HG02973 (cell line): ENCODE results near the gene PTPRB.

ENCODE experiments used
- ATAC-seq: cut with Tn5 transposase; IDR thresholded peaks from one replicate; pipeline ENCODE4 v1.9.1; 2021; ENCODE audit warnings: moderate library complexity; ENCODE audit not compliant: unreplicated experiment

The PTPRB gene

DNA sequence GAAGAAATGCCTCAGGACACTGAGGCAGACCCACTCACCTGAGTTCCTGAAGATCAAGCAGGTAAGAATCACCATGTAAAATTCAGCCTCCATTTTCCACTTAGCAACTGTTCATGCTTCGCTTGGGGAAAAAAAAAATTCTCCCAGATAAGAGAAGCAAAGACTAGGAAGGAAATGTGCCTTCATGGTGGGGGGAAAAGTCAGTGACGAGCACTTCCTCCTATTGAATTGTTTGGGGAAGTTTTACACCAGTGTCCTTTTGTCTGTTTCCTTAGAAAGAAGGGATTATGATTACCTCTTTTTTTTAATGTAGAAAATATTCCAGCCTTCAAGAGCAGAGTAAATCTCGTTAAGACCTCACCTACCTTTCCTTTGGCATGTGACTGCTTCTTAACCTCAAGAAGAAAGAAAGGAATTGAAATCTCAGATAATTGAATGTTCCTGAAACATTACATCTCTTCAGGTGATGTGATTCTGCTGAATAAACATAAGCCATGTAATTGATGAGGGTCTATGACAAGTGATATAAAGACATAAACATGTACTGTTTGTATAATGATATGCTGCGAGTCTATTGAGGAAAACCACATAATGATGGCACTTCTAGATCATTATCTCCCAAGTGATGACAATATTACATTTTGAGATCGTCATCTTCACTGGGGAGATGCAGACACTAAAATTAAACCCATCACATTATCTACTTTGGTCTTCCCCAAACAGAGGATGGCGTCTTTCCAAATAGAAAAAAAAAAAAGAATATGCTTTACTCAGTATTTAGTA is at the start of gene PTPRB:
Gene PTPRB, minus strand, starts transcription at position 127 of the 783 bp plus-strand sequence. Its CDS starts 34 bp downstream, at position 93.
- no peak for ATAC-seq

- no peak for ATAC-seq
These were observed 49.7 kb upstream of the PTPRB start for GRCh38 chr12:70686907-70687306.

DNA sequence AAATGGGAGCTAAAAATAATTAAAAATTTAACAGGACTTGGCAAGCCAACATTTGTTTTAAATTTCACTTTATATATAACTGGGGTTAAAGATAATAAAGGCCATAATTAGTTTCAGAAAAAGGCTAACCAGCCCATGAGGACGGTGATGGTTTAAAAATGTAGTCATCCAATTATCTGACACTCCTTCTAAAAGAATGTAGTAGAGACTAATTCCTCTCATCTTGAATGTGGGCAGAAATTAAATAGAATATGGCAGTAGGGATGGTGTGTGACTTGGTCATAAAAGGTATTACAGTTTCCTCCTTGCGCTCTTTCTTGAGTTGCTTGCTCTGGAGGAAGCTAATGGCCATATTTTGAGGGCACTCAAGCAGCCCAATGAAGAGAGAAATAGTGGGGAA is 49.1 kb upstream of the PTPRB start:
- no peak for ATAC-seq

DNA sequence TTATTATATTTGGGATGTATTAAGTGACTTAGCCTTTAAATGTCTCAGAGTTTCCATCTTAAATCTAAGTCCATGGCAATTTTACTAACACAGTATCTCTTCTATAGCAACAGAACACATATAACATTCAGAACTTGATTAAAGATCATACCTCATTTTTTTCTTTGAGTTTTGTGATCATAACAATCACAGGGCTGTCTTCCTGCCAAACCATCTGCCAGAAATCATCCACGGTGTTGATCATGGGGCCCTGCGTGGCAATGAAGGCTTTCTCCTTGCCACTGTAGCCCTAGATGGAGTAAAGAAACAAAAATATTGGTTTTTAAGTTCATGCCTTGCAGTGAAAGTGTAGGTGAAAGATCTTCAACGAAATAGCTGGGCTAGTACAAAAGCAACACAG is 46.7 kb upstream of the PTPRB start:
- ATAC-seq = no peak

DNA sequence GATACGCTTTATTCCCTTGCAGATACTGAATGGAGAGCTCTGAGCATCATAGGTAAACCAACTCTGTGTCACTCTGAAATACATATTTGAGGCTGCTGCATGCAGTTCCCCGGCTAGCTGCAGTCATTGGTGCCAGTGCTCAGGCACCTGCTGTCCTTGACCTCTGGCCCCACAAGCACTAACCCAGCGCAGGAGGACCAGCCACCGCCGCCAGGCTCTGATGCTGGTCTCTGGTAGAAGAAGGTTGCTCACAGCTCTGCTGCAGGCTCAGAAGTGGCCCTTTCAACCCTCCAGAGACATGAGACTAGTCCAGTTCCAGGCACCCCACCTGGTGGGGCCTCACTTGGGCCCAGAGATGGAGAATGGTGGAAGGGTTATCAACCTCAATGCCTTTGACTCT is 34.5 kb upstream of the PTPRB start:
- ATAC-seq = no peak

GRCh38 chr12:70670948-70671347 is 33.7 kb upstream of the PTPRB start:
- no peak for ATAC-seq

- no peak for ATAC-seq
These were observed 30.0 kb upstream of the PTPRB start for GRCh38 chr12:70667253-70667652.

GRCh38 chr12:70666364-70666763 is 29.1 kb upstream of the PTPRB start:
- ATAC-seq = no peak

DNA sequence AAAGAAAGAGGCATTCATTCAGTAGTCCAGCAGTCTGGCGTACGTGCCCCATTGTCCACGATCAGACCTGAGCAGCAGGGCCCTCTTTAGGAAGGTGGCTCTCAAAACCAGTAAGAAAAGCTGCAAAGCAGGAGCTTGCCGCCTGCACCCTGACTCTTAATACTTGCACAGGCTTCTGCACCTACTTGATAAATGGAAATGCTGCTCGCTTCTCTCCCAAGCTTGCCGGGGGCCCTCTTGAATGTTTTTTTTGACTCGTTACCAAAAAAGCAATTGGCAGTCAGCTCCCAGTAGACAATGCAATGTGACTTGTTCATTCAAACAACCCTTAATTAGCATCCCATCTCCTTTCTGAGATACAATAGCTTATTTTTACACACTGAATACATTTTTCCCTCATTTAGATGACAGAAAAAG is 27.2 kb upstream of the PTPRB start:
- no peak for ATAC-seq

GRCh38 chr12:70663838-70664237 is 26.6 kb upstream of the PTPRB start:
- ATAC-seq = no peak

- no peak for ATAC-seq
These were observed 24.4 kb upstream of the PTPRB start for GRCh38 chr12:70661466-70662161.

DNA sequence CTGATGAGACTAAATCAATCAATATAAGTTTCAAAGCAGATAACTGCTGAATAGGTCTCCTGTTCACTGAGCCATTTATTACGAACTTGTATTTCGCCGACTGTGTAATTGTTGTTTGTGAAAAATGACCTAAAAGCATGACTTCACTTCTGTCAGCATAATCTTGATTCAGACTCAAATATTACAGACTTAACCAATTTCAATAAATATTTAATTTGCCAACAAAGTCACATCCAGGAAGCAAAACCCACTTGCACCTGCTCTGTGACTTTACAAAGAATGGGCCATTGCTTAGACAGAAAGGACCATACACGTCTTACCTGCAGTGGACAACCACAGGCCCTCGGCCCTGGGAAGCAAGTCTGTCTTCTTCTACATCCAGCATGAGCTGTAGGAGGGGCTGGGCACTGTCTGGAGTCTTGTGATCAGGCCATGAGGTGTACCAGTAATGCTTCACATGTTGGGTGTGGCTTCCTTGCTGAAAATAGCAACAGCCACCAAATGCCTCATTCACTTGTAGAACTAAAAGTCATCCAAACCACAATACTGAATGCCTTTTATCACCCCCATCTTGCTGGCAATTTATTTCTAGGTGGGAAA is 23.5 kb upstream of the PTPRB start:
- no peak for ATAC-seq

DNA sequence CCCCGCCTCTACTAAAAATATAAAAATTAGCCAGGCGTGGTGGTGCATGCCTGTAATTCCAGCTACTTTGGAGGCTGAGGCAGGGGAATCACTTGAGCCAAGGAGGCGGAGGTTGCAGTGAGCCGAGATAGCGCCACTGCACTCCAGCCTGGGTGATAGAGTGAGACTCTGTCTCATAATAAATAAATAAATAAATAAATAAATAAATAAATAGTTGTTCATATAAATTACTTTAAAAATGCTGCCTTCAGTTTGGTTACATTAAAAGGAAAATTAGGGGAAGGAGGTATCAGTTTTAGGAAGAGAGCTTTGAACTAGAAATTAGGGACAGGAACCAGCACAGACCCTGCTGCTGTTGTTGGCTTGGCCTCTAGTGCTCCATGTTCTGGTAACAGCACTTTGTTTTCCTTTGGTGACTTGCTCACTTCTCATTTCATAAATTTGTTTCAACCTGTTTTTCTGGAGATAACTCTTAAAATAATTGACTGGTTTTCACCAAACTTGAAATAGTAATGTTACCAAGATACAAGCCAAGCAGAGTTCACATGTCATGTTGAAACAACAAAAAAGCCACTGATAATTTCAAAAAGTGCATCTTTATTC is 22.9 kb upstream of the PTPRB start:
- no peak for ATAC-seq

DNA sequence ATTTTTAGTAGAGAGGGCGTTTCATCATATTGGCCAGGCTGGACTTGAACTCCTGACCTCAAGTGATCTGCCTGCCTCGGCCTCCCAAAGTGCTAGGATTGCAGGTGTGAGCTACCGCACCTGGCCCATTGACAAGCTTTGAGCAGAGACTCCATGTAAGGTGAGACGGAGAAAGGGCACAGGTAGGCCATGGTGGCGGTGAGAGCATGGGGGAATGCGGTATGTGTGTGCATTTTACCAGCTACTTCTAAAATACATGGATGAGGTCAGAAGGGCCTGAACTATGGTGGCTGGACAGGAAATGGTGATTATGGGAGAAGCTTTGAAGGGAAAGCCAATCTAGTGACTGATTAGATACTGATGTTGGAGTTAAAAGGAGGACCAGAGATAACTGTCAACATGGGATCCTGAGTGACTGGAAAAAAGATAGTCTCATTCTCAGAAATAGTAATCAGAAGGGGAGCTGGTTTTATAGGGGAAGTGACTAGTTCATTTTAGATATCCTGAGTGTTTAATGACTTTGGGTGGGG is 21.9 kb upstream of the PTPRB start:
- ATAC-seq = no peak

DNA sequence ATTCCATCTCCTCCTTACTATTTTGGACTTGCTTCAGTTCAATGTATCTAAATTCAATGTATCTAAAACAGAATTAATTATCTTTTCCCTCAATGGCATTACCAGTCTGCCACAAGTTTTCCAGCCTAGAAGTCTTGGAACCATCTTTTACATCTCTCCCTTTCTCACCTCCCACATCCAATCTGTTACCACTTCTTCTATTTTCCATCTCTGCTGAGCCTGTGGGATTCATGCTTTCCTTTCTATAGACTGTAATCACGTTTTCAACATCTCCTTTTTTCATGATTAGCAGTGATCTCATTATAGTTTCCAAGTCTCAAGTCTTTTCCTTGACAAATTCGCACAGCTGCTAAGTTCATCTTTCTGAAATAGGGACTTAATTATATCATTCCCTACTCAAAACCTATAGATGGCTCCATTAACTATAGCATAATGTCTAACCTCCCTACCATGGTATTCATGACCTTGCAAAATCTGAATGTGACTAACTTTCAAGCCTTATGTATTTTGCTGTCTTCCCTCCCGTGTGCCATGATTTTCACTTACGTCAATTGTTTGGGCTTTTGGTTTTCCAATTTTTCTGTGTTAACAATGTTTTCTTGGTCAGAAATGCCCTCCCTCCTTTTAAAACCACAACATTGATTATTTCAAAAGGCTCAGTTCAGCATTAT is 20.5 kb upstream of the PTPRB start:
- no peak for ATAC-seq

DNA sequence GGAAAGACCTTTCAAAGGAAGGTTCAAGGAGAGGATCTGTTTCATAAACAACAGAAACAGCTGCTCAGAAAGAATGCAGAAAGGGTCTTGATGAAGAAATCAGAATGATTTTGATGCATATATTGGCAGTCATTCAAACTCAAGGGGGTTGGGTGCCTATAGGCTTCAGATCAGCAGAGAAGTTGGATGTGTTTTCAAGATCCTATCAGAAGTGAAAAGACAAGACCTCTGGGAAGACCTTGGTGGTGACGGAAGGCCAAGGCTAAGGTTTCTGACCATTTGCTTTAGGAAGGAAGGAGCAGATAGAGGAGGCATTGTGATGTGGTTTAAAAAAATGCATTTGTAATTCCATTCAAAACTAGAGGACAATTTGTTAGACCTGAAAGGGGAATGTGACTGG is 15.2 kb upstream of the PTPRB start:
- no peak for ATAC-seq

DNA sequence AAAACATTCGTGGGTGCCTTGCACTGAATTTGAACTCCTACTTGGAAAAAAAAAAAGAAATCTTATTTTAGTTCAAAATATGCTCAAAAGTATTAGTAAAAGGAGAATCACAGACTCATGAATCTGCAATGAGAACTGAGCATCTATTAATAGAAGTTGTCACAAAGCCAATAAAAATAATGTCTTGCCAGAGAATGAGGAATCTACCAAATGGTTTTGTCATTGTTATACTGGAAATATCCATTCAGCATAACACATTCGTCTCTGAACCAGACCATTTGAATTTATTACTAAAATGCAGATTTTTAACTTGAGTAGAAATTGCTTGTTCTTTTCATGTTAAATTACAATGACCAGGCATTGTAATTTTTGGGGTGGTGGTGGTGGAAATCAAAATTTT is 11.6 kb upstream of the PTPRB start:
- no peak for ATAC-seq

DNA sequence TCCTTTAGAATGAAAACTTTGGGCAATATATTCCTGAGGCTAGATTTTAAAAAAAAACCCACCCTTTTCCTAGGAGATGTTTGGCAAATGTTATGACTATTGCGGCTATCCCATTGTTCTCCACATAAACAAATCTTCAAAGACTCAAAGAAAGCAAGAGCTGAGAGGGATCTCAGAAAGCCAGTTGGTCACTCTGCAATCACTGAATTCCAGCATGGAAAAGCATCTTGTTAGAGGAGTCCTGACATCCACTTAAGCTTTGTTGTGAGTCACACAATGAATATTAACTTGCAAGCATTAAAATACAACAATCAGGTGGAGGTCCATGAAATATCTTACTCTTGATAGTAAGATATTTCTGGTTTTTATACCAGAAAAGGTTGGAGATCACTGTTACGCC is 11.0 kb upstream of the PTPRB start:
- ATAC-seq = no peak

- no peak for ATAC-seq
These were observed 9.6 kb upstream of the PTPRB start for GRCh38 chr12:70646850-70647249.

- no peak for ATAC-seq
These were observed 8.5 kb upstream of the PTPRB start for GRCh38 chr12:70645494-70646317.
